RWPE2 (cell line): ENCODE measurements around the gene SAPCD1.

Experiments
- ATAC-seq: fragments of 200-7000 bp; cut with Tn5 transposase; 3 replicates; pipeline ENCODE4 v1.9.1; 2021; ENCODE audit warnings: low read depth
- DNase-seq: peaks from one replicate; pipeline ENCODE4 v3.0.0-alpha.2; 2020; ENCODE audit warnings: low spot score
- H3K27ac ChIP-seq: fragments of 450-650 bp; 2 replicates; pipeline ENCODE4 v1.5.1; 2017; ENCODE audit warnings: mild to moderate bottlenecking; ENCODE audit not compliant: poor library complexity, severe bottlenecking
- H3K27me3 ChIP-seq: fragments of 250-450 bp; sonication (Bioruptor Pico); 2 replicates; pipeline ENCODE4 v1.5.1; 2021; ENCODE audit warnings: mild to moderate bottlenecking, moderate library complexity; ENCODE audit not compliant: insufficient read depth, poor library complexity, severe bottlenecking
- H3K36me3 ChIP-seq: fragments of 250-450 bp; sonication (Bioruptor Pico); 2 replicates; pipeline ENCODE4 v1.5.1; 2020; ENCODE audit warnings: low read depth, mild to moderate bottlenecking, moderate library complexity
- H3K4me1 ChIP-seq: fragments of 250-450 bp; sonication (Bioruptor Pico); 2 replicates; pipeline ENCODE4 v1.5.1; 2021; ENCODE audit warnings: mild to moderate bottlenecking, moderate library complexity; ENCODE audit not compliant: insufficient read depth, poor library complexity, severe bottlenecking
- H3K4me3 ChIP-seq: fragments of 250-450 bp; sonication (Bioruptor Pico); 2 replicates; pipeline ENCODE4 v1.5.1; 2021; ENCODE audit warnings: mild to moderate bottlenecking, moderate library complexity; ENCODE audit not compliant: severe bottlenecking
- H3K9me3 ChIP-seq: fragments of 250-450 bp; sonication (Bioruptor Pico); 2 replicates; pipeline ENCODE4 v1.5.1; 2021; ENCODE audit warnings: mild to moderate bottlenecking, moderate library complexity; ENCODE audit not compliant: severe bottlenecking
- TF ChIP-seq, protein P1 (sequence below): fragments of 450-650 bp; IDR thresholded peaks from one replicate; pipeline ENCODE4 v1.5.1; 2017; ENCODE audit warnings: mild to moderate bottlenecking, moderate library complexity; ENCODE audit not compliant: poor library complexity, severe bottlenecking

The SAPCD1 gene

GRCh38 chr6:31776485-31776988, 14.1 kb downstream of the SAPCD1 start:
- DNase-seq (no peak), ATAC-seq (peak; percentile 17)
- H3K4me1 ChIP-seq: peaks cover 19% of the 10 kb centered on the region
- peaks cover 17% of the 10 kb centered on the region for H3K36me3 ChIP-seq
- TF ChIP-seq, protein P1, sequence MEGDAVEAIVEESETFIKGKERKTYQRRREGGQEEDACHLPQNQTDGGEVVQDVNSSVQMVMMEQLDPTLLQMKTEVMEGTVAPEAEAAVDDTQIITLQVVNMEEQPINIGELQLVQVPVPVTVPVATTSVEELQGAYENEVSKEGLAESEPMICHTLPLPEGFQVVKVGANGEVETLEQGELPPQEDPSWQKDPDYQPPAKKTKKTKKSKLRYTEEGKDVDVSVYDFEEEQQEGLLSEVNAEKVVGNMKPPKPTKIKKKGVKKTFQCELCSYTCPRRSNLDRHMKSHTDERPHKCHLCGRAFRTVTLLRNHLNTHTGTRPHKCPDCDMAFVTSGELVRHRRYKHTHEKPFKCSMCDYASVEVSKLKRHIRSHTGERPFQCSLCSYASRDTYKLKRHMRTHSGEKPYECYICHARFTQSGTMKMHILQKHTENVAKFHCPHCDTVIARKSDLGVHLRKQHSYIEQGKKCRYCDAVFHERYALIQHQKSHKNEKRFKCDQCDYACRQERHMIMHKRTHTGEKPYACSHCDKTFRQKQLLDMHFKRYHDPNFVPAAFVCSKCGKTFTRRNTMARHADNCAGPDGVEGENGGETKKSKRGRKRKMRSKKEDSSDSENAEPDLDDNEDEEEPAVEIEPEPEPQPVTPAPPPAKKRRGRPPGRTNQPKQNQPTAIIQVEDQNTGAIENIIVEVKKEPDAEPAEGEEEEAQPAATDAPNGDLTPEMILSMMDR: no peak
- H3K27ac ChIP-seq: peak overlapping the region; percentile 73
- no peaks in the 10 kb centered on the region for H3K27me3 ChIP-seq
- H3K9me3 ChIP-seq: no peaks in the 10 kb centered on the region
- H3K4me3 ChIP-seq: peak overlapping the region; percentile 0

DNA sequence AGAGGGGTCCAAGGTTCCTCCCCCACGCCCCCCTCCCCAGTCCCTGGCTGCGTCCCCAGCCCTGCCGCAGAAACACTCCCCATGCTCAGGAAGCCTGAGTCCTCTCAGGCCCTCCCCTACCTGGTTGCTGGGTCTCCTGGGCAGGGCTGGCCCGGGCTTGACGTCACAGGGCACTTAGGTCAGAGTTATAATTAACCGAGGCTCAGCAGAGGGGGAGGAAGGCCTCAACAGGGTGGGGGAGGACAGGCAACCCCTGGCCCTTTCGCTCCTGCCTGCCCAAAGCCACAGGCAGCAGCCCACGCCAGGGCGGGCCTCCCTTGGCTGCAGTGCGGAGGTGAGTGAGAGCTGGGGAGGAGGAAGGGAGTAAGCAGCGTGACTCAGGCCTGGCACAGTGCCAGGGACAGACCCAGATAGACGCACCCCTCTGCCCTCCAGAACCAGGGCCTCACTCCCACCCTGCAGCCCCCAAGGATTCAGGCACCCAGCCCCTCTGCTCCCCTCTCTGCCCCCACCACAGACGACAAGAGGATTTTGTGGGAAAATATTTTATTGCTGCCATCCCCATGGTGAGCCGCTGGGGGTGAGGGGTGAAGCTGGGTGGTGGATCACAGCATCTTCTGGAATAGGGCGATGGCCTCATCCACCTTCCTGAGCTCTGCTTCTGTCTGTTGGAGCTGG, 14.7 kb downstream of the SAPCD1 start, which contains the start of gene VWA7:
TSS of gene VWA7 (minus strand) at position 340 of the 678 bp plus-strand sequence. CDS start 549 bp downstream, outside the sequence.
- H3K4me1 ChIP-seq: peaks cover 19% of the 10 kb centered on the region
- ATAC-seq: peak; percentile 92

GRCh38 chr6:31777667-31778050, 15.2 kb downstream of the SAPCD1 start:
- Histone ChIP-seq H3K27me3 (no peaks in the 10 kb centered on the region), H3K9me3 (no peaks in the 10 kb centered on the region), H3K4me1 (peaks cover 19% of the 10 kb centered on the region), H3K27ac (peak overlapping the region; percentile 73), H3K4me3 (no peak overlapping the region), H3K36me3 (peaks cover 28% of the 10 kb centered on the region)
- TF ChIP-seq, protein P1: no peak
- no peak for DNase-seq
- no peak for ATAC-seq

More for the DNA sequence above, 14.7 kb downstream of the SAPCD1 start, which contains the start of gene VWA7:
- DNase-seq: peak; percentile 94
- Histone ChIP-seq H3K27ac (peak within 1 kb of the TSS; percentile 73), H3K9me3 (no peaks in the 10 kb centered on the region), H3K27me3 (no peaks in the 10 kb centered on the region), H3K36me3 (peaks cover 23% of the 10 kb centered on the region), H3K4me3 (peak within 1 kb of the TSS; percentile 0)
- TF ChIP-seq, protein P1: no peak

DNA sequence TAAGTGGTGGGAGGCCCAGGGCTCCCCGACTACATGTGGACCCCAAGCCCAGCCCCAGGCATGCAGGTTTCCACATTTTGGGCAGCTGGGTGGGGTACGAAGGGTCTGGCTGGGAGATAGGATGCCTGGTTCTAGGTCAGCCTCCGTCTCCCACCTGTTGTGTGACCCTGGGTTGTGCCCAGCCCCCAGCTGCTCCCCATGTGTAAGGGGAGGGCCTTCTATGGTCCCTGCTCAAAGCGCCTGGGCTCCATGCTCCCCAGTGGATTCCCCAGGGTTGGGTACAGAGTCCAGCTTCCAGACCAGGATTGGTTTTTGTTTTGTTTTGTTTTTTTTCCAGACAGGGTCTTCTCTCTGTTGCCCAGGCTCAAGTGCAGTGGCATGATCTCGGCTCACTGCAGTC, 15.7 kb downstream of the SAPCD1 start:
- TF ChIP-seq, protein P1: no peak
- Histone ChIP-seq H3K27ac (peak overlapping the region; percentile 73), H3K36me3 (peaks cover 33% of the 10 kb centered on the region), H3K27me3 (no peaks in the 10 kb centered on the region), H3K9me3 (no peaks in the 10 kb centered on the region), H3K4me3 (no peak overlapping the region), H3K4me1 (peaks cover 19% of the 10 kb centered on the region)
- ATAC-seq: no peak
- no peak for DNase-seq
